Dedifferentiated amniotic fluid mesenchymal stem cell (primary cell): Measurements from ENCODE around the gene KRT2.

Experiments used
- DNase-seq: peaks from one replicate; pipeline ENCODE4 v3.0.0-alpha.2; 2016; ENCODE audit errors: extremely low spot score

The KRT2 gene

GRCh38 chr12:52666471-52666870 lies 14.5 kb upstream of the KRT2 start:
- no peak for DNase-seq

GRCh38 chr12:52663420-52663819 lies 11.4 kb upstream of the KRT2 start:
- DNase-seq, result no peak

GRCh38 chr12:52662918-52663229 lies 10.9 kb upstream of the KRT2 start:
- DNase-seq, result no peak

- DNase-seq, result no peak
Measured at GRCh38 chr12:52662093-52662917, 10.3 kb upstream of the KRT2 start.

- DNase-seq, result no peak
Measured at GRCh38 chr12:52661668-52662067, 9.7 kb upstream of the KRT2 start.

GRCh38 chr12:52660934-52661499 lies 9.0 kb upstream of the KRT2 start:
- no peak for DNase-seq

GRCh38 chr12:52659951-52660350 lies 7.9 kb upstream of the KRT2 start:
- no peak for DNase-seq

- no peak for DNase-seq
Measured at GRCh38 chr12:52659395-52659794, 7.4 kb upstream of the KRT2 start.

- DNase-seq, result no peak
Measured at GRCh38 chr12:52658196-52658595, 6.2 kb upstream of the KRT2 start.

GRCh38 chr12:52657250-52657902 lies 5.4 kb upstream of the KRT2 start:
- no peak for DNase-seq

GRCh38 chr12:52656616-52657015 lies 4.6 kb upstream of the KRT2 start:
- DNase-seq, result no peak

GRCh38 chr12:52655720-52656124 lies 3.7 kb upstream of the KRT2 start:
- DNase-seq, result no peak

GRCh38 chr12:52655251-52655650 lies 3.2 kb upstream of the KRT2 start:
- no peak for DNase-seq

GRCh38 chr12:52650520-52651081 lies 1.4 kb downstream of the KRT2 start:
- no peak for DNase-seq

- DNase-seq, result no peak
Measured at GRCh38 chr12:52649066-52649465, 2.9 kb downstream of the KRT2 start.

- DNase-seq, result no peak
Measured at GRCh38 chr12:52648012-52648550, 3.9 kb downstream of the KRT2 start.

- no peak for DNase-seq
Measured at GRCh38 chr12:52647601-52648000, 4.4 kb downstream of the KRT2 start.

- DNase-seq, result no peak
Measured at GRCh38 chr12:52646613-52647012, 5.4 kb downstream of the KRT2 start.

GRCh38 chr12:52645982-52646381 lies 6.0 kb downstream of the KRT2 start:
- DNase-seq, result no peak

GRCh38 chr12:52645120-52645761 lies 6.8 kb downstream of the KRT2 start:
- no peak for DNase-seq

GRCh38 chr12:52644078-52644415 lies 8.0 kb downstream of the KRT2 start:
- DNase-seq, result no peak
